AG09309 (cell line): ENCODE results near the gene SLC6A13.

ENCODE experiments used
- DNase-seq: peaks from one replicate; pipeline ENCODE4 v3.0.0-alpha.2; 2010; ENCODE audit warnings: low read depth
- H3K4me3 ChIP-seq: 2 replicates; pipeline ENCODE4 v1.5.1; 2011; ENCODE audit warnings: mild to moderate bottlenecking, low read depth, low read length, moderate library complexity; ENCODE audit not compliant: control insufficient read depth
- TF ChIP-seq, protein P1 (sequence below): IDR thresholded peaks from 2 replicates; pipeline ENCODE4 v1.5.1; 2011; ENCODE audit warnings: mild to moderate bottlenecking, low read depth, low read length, inconsistent platforms; ENCODE audit not compliant: insufficient read depth, control insufficient read depth; ENCODE audit errors: missing control alignments

SLC6A13 gene

DNA sequence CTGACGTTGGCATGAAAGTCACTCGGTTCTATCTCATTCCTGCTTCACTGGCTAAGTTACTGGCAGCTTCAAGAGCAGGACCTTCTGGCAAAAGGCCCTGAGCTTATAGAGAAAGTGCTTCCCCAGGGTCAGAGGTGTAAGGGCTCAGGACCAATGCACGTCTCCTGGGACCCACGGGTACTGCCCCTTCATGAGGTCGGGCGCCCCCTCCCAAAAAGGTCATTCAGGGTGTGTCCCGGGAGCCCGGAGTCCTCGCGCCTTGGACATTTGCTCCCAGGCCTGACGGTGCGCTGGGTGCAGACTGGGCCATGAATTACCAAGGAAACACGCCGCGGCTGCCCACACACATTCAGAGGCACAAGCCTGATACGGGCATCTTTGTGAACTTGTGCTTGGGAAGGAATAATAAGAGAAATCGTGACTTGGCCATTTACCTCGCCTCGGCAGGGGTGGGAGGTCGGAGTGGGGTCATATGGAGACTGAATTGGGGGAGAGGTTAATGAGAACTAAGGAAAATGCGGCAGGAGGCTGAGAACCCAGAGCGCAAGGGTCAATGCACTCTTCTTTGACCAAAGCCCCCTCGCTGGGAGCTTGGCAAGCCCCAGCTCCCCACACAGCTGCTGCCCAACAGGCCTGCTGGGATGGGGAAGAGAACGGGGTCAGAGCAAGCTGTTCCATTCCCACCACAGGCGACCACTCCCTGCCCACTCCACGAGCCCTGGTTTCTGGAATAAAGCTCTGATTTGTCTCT, 33.0 kb downstream of the SLC6A13 start:
- no peak for DNase-seq
- TF ChIP-seq, protein P1, sequence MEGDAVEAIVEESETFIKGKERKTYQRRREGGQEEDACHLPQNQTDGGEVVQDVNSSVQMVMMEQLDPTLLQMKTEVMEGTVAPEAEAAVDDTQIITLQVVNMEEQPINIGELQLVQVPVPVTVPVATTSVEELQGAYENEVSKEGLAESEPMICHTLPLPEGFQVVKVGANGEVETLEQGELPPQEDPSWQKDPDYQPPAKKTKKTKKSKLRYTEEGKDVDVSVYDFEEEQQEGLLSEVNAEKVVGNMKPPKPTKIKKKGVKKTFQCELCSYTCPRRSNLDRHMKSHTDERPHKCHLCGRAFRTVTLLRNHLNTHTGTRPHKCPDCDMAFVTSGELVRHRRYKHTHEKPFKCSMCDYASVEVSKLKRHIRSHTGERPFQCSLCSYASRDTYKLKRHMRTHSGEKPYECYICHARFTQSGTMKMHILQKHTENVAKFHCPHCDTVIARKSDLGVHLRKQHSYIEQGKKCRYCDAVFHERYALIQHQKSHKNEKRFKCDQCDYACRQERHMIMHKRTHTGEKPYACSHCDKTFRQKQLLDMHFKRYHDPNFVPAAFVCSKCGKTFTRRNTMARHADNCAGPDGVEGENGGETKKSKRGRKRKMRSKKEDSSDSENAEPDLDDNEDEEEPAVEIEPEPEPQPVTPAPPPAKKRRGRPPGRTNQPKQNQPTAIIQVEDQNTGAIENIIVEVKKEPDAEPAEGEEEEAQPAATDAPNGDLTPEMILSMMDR = no peak
- H3K4me3 ChIP-seq = no peak overlapping the region

DNA sequence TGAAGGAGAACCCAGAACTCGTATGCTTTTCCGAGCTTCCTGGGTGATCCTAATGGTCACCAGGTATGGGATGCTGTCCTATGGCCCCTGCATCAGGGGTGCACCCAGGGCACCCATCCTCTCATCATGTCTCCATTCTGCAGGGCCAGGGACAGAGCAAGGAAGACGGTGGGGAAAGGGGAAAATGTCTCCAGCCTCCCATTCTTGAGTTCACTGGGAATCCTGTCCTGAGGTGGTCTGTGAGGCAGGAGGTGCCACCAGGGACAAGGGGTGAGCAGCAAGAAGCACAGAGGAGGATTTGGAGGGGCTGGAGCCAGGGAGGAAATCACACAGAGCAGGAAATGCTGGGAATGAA, 33.8 kb downstream of the SLC6A13 start:
- H3K4me3 ChIP-seq = no peak overlapping the region
- TF ChIP-seq, protein P1 = no peak
- DNase-seq = no peak

DNA sequence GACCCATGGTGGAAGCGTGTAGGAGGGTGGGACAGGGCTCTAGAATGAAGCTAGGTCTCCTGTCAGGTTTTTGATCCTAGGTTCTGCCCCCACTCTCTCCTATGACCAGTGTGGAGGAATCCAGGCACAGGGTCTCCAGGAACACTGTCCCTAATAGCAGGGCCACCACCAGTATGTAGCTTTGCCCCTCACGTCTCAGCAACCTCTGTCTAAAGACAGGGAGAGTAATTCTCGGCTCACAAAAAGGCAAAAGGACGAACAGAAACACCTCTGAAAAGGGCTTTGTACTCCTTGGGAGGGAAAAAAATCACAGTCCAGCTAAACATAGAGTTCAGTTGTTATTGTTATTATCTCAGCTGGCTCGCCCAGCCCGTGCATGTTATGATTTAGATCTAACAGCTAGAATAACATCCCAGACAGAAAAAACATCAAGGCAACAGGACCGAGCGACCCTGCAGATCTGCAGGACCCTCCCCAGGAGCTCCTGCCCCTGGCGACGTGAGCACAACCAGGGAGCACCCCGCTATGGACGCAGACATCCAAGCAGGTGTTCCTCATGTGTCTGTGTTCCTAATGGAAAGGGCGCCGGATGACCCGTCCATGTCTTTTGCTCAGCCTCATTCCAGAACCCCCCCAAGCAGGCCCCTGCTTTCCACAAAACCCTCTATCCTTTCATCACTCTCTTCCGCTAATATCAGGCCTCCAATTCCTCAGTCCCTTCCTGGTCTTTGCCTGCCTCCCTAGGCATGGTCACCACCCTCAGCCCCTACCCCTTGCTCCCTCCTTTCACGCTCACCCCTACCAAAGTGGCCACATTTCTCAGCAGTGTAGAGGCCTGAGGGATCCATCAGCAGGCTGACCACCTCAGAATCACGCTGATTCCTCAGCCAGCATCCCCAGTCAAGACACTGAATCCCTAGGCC, 34.5 kb downstream of the SLC6A13 start:
- no peak for DNase-seq
- TF ChIP-seq, protein P1 = no peak
- no peak overlapping the region for H3K4me3 ChIP-seq

DNA sequence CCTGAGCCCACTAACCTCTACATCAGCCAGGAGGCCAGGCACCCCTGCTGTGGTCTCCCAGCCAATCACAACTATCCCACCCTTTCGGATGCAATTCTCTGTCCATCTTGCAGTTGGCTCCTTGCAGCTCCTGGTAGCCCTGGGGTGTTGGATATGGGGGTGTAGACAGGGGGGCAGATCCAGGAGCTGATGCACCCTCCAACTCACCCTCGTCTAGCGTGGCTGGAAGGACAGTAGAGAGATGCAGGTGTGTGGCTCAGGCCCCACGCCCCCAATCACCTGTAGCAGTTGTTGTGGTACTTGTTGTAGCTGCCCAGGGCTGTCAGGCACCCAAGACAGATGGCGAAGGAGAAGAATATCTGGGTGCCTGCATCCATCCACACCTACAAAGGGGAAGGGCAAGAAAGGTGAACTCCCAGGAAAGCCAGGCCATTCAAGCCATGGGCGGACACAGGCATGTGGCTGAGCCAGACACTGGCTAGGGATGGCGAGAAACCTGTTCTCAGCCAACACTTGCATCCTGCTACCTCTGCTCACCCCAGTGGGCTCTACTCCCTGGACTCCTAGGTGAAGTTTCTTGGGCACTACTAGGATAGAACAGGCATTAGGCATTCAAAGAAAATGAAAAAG, 35.2 kb downstream of the SLC6A13 start:
- DNase-seq = no peak
- no peak overlapping the region for H3K4me3 ChIP-seq
- TF ChIP-seq, protein P1 = no peak

DNA sequence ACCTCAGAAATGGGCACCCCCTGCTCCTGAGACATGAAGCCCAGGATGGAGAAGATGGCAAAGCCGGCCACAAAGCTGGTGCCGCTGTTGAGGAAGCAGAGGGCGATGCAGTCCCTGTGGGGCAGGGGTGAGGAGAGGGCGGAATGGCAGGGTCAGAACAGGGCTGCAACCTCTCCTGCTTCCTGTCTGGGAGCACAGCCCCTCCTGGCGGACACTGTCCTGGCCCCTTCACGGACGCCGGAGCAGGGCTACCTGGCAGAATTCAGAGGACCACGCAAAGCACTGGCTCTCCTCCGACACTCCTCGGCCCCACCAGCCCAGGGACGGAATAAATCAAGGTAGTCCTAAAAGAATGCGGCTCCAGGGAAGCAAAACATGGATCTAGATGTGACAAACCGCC, 36.2 kb downstream of the SLC6A13 start:
- no peak for DNase-seq
- no peak overlapping the region for H3K4me3 ChIP-seq
- TF ChIP-seq, protein P1 = no peak

DNA sequence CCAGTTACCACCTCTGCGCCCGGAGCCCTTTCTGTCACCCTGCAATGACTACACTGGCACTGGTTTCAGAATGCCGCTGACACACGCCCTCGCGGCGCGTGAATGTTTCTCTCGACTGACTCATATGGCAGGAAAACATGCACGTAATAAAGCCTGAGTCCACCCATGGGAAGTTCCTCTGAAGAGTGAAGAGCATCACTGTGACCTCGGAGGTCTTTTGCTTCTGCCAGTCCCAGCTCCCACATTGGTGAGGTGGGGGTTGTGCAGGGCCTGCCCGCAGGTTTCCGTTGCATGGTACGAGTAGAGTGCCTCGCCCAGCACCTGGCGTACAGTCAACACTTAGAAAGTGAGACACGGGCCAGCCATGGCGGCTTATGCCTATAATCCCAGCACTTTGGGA, 37.6 kb downstream of the SLC6A13 start:
- H3K4me3 ChIP-seq = no peak overlapping the region
- no peak for DNase-seq
- TF ChIP-seq, protein P1 = no peak
